ENCODE measurements around the gene CLDN7. TPM values are rescaled to one million over a fixed set of nuclear protein-coding genes. Genes with fewer than 3 reads are reported as not detected.

Gene CLDN7
- total RNA-seq, 1 donor from 2014 or later: not detected

DNA sequence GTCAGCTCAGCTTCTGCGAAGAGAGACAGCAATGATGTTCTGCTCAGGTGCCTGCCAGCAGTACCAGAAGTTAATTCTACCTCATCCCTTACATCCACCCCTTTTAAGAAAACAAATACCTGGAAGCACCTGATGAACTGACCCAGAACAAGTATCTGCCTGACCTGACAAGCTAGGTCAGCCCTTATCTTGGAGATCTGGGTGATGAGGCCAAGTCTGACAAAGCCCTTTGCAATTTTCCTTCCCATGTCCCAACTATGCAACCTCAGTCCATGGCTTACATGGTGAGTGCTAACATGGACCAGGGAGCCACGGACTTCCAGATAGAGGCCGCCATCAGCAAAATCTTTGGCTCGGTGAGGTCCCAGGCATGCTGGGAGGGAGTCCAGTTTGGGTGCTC is 38.9 kb downstream of the CLDN7 start:
- DNase-seq (ENCODE audit: low read depth, low spot score): no peak
- Mint-ChIP-seq H3K36me3 (ENCODE audit: low read depth) (peaks cover 14% of the 10 kb centered on the region), H3K9me3 (no peaks in the 10 kb centered on the region), H3K27ac (ENCODE audit: unreplicated experiment) (no peak overlapping the region), H3K4me3 (peak overlapping the region; percentile 98), H3K27me3 (ENCODE audit: low read depth) (peaks cover 27% of the 10 kb centered on the region), H3K4me1 (peaks cover 29% of the 10 kb centered on the region)
- TF ChIP-seq, protein P1, sequence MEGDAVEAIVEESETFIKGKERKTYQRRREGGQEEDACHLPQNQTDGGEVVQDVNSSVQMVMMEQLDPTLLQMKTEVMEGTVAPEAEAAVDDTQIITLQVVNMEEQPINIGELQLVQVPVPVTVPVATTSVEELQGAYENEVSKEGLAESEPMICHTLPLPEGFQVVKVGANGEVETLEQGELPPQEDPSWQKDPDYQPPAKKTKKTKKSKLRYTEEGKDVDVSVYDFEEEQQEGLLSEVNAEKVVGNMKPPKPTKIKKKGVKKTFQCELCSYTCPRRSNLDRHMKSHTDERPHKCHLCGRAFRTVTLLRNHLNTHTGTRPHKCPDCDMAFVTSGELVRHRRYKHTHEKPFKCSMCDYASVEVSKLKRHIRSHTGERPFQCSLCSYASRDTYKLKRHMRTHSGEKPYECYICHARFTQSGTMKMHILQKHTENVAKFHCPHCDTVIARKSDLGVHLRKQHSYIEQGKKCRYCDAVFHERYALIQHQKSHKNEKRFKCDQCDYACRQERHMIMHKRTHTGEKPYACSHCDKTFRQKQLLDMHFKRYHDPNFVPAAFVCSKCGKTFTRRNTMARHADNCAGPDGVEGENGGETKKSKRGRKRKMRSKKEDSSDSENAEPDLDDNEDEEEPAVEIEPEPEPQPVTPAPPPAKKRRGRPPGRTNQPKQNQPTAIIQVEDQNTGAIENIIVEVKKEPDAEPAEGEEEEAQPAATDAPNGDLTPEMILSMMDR (conservative IDR thresholded peaks at IDR 0.05): no peak

DNA sequence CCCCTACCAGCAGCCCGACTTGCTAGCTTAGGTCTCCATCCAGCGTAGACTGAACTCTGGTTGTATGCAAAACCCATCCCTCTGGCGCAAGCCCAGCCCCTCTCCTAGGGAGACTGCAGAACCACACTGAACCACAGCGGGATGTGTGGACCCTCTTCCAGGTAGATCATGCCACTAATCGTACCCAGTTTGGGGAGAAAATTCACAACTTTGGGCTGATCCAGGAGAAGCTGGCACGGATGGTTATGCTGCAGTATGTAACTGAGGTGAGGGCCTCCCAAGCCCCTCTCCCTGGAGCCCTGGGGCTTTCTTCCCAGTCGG is 39.3 kb downstream of the CLDN7 start:
- H3K9me3 Mint-ChIP-seq: no peaks in the 10 kb centered on the region
- TF ChIP-seq, protein P1 (conservative IDR thresholded peaks at IDR 0.05): no peak
- no peak overlapping the region for H3K27ac Mint-ChIP-seq (ENCODE audit: unreplicated experiment)
- peaks cover 33% of the 10 kb centered on the region for H3K4me1 Mint-ChIP-seq
- DNase-seq (ENCODE audit: low read depth, low spot score): no peak
- H3K27me3 Mint-ChIP-seq (ENCODE audit: low read depth): peaks cover 27% of the 10 kb centered on the region
- peaks cover 10% of the 10 kb centered on the region for H3K36me3 Mint-ChIP-seq (ENCODE audit: low read depth)
- peak overlapping the region; percentile 98 for H3K4me3 Mint-ChIP-seq

DNA sequence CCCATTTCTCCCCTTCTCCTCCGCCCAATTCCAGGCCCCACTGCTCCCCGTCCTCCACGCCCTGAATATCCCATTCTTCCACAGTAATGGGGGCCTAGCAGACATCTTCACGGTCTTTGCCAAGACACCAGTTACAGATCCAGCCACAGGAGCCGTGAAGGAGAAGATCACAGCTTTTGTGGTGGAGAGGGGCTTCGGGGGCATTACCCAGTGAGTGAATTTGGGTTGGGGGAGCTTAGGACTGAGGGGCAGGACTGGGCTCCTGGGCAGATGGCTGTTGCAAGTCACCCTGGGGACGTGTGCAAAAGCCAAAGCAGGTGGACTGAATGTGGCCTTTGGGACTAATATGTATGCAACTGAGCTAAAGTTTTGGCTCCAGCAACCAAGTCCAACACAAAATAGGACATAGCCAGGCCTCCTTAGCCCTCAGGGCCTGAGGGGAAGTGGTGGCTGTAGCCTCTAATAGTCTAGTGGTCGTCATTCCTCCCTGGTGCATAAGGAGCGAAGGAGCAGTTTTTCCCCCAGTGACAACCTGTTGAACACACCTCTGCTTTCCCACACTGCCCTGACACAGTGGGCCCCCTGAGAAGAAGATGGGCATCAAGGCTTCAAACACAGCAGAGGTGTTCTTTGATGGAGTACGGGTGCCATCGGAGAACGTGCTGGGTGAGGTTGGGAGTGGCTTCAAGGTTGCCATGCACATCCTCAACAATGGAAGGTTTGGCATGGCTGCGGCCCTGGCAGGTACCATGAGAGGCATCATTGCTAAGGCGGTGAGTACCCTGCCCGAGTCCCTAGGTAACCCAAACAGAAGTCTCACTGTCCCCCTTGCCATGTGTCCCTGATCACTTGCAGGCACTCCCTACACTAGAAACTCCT is 39.9 kb downstream of the CLDN7 start:
- H3K4me3 Mint-ChIP-seq: peak overlapping the region; percentile 98
- TF ChIP-seq, protein P1 (conservative IDR thresholded peaks at IDR 0.05): no peak
- H3K9me3 Mint-ChIP-seq: no peaks in the 10 kb centered on the region
- peaks cover 9% of the 10 kb centered on the region for H3K36me3 Mint-ChIP-seq (ENCODE audit: low read depth)
- peaks cover 39% of the 10 kb centered on the region for H3K4me1 Mint-ChIP-seq
- no peak for DNase-seq (ENCODE audit: low read depth, low spot score)
- H3K27me3 Mint-ChIP-seq (ENCODE audit: low read depth): peaks cover 30% of the 10 kb centered on the region
- peak overlapping the region; percentile 78 for H3K27ac Mint-ChIP-seq (ENCODE audit: unreplicated experiment)

DNA sequence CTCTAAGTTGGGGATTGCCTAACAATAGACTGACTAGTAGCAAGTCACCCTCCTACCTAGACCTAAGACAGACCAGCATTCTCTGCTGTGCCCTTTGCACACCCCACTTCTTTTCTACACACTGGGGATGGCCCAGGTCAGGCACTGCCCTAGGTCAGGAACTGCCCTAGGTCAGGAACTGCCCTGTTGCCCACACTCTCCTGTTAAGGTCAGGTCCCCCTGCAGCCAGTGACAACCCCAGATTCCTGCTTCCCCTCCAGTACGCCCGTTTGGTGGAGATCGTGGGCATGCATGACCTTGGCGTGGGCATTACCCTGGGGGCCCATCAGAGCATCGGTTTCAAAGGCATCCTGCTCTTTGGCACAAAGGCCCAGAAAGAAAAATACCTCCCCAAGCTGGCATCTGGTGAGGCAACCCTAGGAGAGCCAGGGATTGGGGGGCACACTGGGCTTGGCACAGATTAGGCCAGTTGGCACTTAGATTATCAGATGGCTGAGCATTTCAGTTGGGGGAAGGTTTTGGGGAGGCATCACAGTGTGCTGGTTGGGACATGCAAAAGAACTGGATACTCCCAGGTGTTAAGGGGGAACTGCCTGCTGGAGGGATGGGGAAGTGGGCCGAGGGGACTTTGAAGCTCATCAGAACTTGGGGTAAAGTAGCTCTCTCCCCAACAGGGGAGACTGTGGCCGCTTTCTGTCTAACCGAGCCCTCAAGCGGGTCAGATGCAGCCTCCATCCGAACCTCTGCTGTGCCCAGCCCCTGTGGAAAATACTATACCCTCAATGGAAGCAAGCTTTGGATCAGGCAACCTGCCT is 40.8 kb downstream of the CLDN7 start:
- peak overlapping the region; percentile 98 for H3K4me3 Mint-ChIP-seq
- peak overlapping the region; percentile 58 for H3K27ac Mint-ChIP-seq (ENCODE audit: unreplicated experiment)

DNA sequence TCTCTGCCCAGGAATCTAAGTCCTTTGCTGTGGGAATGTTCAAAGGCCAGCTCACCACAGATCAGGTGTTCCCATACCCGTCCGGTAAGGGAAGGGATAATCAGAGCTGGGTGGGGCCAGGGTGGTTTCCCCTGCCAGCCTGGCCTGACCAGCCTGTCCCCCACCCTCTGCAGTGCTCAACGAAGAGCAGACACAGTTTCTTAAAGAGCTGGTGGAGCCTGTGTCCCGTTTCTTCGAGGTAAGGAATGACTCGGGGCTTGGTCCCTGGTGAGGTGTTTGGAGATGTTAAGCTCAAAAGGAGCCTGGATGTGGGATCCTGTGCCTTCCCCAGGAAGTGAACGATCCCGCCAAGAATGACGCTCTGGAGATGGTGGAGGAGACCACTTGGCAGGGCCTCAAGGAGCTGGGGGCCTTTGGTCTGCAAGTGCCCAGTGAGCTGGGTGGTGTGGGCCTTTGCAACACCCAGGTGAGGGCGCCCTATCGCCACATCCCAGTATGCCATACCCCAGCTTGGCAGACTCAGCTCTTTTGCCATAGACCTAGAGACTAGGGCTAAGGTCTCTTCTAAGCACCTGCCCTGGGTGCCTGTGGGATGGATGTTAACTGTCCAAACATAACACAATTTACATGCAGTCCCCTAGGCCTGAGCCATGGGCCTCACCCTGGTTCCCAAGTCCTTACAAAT is 41.5 kb downstream of the CLDN7 start:
- Mint-ChIP-seq H3K4me3 (peak overlapping the region; percentile 98), H3K27me3 (ENCODE audit: low read depth) (peaks cover 39% of the 10 kb centered on the region), H3K27ac (ENCODE audit: unreplicated experiment) (peak overlapping the region; percentile 94), H3K9me3 (no peaks in the 10 kb centered on the region), H3K4me1 (peaks cover 50% of the 10 kb centered on the region), H3K36me3 (ENCODE audit: low read depth) (peaks cover 9% of the 10 kb centered on the region)
- DNase-seq (ENCODE audit: low read depth, low spot score): no peak
- TF ChIP-seq, protein P1 (conservative IDR thresholded peaks at IDR 0.05): peak; percentile 56

More for the DNA sequence above, 40.8 kb downstream of the CLDN7 start:
- Mint-ChIP-seq H3K27me3 (ENCODE audit: low read depth) (peaks cover 33% of the 10 kb centered on the region), H3K36me3 (ENCODE audit: low read depth) (peaks cover 9% of the 10 kb centered on the region), H3K9me3 (no peaks in the 10 kb centered on the region), H3K4me1 (peaks cover 42% of the 10 kb centered on the region)
- no peak for DNase-seq (ENCODE audit: low read depth, low spot score)
- TF ChIP-seq, protein P1 (conservative IDR thresholded peaks at IDR 0.05): no peak

Measured in neural crest cell (in vitro differentiated cells).